ENCODE results near the gene FIGNL2.
A peak's percentile ranks its signal among the peaks of the same experiment; 100 is the strongest.

- TF ChIP-seq CTCF (conservative IDR thresholded peaks at IDR 0.05) (peak; percentile 85), ZFX (IDR thresholded peaks at IDR 0.05) (no peak)
Observed at GRCh38 chr12:51823875-51824565, 24.5 kb downstream of the FIGNL2 start.
